GM18858 (cell line): Measurements from ENCODE around the gene COX6B2.
"Not testable (repeated sequence)": the region's sequence is repeated elsewhere in the genome, so short reads cannot be mapped to it uniquely, and the experiment has no call there.

Source experiments
- ATAC-seq: cut with Tn5 transposase; IDR thresholded peaks from one replicate; pipeline ENCODE4 v1.9.1; 2021; ENCODE audit not compliant: unreplicated experiment

The COX6B2 gene

GRCh38 chr19:55345101-55345817 lies 9.3 kb downstream of the COX6B2 start:
- no peak for ATAC-seq

GRCh38 chr19:55344444-55344843 lies 10.1 kb downstream of the COX6B2 start:
- ATAC-seq: no peak

- ATAC-seq: no peak
Measured at GRCh38 chr19:55341595-55342531, 12.7 kb downstream of the COX6B2 start.

GRCh38 chr19:55341171-55341588 lies 13.3 kb downstream of the COX6B2 start:
- no peak for ATAC-seq

- no peak for ATAC-seq
Measured at GRCh38 chr19:55340784-55341147, 13.8 kb downstream of the COX6B2 start.

GRCh38 chr19:55339889-55340783 lies 14.4 kb downstream of the COX6B2 start:
- no peak for ATAC-seq

- peak; percentile 64 for ATAC-seq
Measured at GRCh38 chr19:55339105-55339888, 15.2 kb downstream of the COX6B2 start, which contains the start of gene KMT5C. KMT5C (plus strand) TSS chr19:55339876; CDS start chr19:55341937, 2,061 bp downstream.

GRCh38 chr19:55336101-55336500 lies 18.4 kb downstream of the COX6B2 start:
- no peak for ATAC-seq

- no peak for ATAC-seq
Measured at GRCh38 chr19:55333870-55334269, 20.6 kb downstream of the COX6B2 start.

- ATAC-seq: not testable (repeated sequence)
Measured at GRCh38 chr19:55329791-55330190, 24.7 kb downstream of the COX6B2 start.

- ATAC-seq: not testable (repeated sequence)
Measured at GRCh38 chr19:55328774-55329318, 25.7 kb downstream of the COX6B2 start.

GRCh38 chr19:55325172-55325571 lies 29.3 kb downstream of the COX6B2 start, which contains the start of gene TMEM150B:
TMEM150B (minus strand) TSS chr19:55325341; CDS start chr19:55321036, 4,305 bp downstream.
- no peak for ATAC-seq

- ATAC-seq: no peak
Measured at GRCh38 chr19:55324662-55325061, 29.9 kb downstream of the COX6B2 start.

GRCh38 chr19:55322204-55322885 lies 32.2 kb downstream of the COX6B2 start:
- ATAC-seq: no peak

- no peak for ATAC-seq
Measured at GRCh38 chr19:55321466-55322137, 32.9 kb downstream of the COX6B2 start.

- no peak for ATAC-seq
Measured at GRCh38 chr19:55320844-55321419, 33.6 kb downstream of the COX6B2 start.

GRCh38 chr19:55319785-55320184 lies 34.7 kb downstream of the COX6B2 start:
- no peak for ATAC-seq

- ATAC-seq: no peak
Measured at GRCh38 chr19:55316646-55317045, 37.9 kb downstream of the COX6B2 start.
